ENCODE data around the gene HNRNPA3.
"Not testable (repeated sequence)": the region's sequence is repeated elsewhere in the genome, so short reads cannot be mapped to it uniquely, and the experiment has no call there.

The HNRNPA3 gene

DNA sequence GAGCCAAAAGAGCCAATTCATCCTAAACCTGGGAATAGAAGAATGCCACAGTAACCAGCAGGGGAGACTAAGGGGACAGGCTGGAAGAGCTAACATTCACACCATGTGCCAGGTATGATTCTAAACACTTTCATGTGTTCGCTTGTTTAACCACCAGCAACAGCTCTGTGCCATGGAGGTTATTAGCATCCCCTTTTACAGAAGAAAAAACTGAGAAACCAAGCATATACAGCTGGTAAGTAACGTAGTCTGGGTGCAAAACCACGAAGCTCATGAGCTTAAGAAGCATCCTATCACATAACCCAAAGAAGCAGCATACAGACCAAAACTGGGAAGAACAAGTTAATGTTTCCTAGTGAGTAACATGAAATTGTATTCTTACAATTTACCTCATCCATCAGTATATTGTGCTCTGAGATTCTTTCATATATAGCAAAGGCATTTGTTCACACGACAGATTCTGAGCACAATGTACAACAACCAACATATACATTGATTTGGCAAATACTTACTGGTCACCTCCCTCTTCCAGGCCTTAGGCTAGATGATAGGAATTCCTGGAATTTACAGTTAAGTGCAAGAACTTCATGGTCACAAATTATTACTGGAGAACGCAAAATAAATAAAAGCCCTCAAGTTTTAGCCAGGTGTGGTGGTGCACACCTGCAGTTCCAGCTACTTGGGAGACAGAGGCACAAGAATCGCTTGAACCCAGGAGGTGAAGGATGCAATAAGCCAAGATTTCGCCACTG, 36.5 kb upstream of the HNRNPA3 start:
- DNase-seq (ENCODE audit: insufficient read length) (no peak), FAIRE-seq (no peak)
- TF ChIP-seq POLR2AphosphoS5 (IDR thresholded peaks at IDR 0.05; ENCODE audit: low read depth, low read length) = no peak
- no peak for TF ChIP-seq TAF1 (IDR thresholded peaks at IDR 0.05; ENCODE audit: borderline replicate concordance, low read depth, low read length)
- TF ChIP-seq POLR2A (IDR thresholded peaks at IDR 0.05; ENCODE audit: low read depth, low read length) = no peak

DNA sequence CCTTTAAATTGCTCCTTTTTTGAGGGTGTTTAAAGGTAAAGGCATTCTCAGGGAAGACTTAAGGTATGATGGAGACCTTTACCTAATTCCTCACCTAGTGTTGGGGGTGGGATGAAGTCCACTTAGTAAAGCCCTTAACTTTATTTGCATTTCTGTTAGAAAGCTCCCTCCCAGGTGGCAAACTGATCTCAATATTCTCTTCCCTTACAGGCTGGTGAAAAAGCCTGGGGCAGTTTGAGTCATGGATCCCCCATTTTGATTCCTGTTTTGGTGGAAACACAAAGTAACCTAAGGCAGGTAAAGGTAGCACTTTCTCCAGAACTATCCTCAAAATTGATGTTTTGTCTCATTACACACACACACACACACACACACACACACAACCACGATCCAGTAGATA, 33.8 kb upstream of the HNRNPA3 start:
- FAIRE-seq (no peak), DNase-seq (ENCODE audit: insufficient read length) (no peak)
- TF ChIP-seq TAF1 (IDR thresholded peaks at IDR 0.05; ENCODE audit: borderline replicate concordance, low read depth, low read length) (no peak), POLR2A (IDR thresholded peaks at IDR 0.05; ENCODE audit: low read depth, low read length) (no peak), POLR2AphosphoS5 (IDR thresholded peaks at IDR 0.05; ENCODE audit: low read depth, low read length) (no peak)

DNA sequence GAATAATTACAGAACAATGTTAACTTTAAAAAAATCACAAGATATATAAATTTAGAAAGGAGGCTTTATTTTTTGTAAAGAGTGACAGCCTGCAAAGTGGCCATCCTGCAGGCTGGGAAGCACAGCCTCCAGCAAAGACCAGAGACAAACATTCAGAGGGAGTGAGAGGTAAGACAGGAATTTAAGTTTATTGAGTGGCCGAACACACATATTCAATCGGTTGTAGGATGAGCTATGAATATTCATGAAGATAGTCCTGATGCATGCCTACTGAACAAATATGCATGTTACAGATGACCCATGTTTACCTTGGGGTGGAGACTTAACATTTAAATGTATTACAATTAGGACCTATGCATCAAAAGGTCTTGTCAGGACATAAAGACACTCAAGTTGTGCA, 33.4 kb upstream of the HNRNPA3 start:
- TF ChIP-seq POLR2A (IDR thresholded peaks at IDR 0.05; ENCODE audit: low read depth, low read length) (no peak), POLR2AphosphoS5 (IDR thresholded peaks at IDR 0.05; ENCODE audit: low read depth, low read length) (no peak), TAF1 (IDR thresholded peaks at IDR 0.05; ENCODE audit: borderline replicate concordance, low read depth, low read length) (no peak)
- FAIRE-seq = peak; percentile 72
- no peak for DNase-seq (ENCODE audit: insufficient read length)

DNA sequence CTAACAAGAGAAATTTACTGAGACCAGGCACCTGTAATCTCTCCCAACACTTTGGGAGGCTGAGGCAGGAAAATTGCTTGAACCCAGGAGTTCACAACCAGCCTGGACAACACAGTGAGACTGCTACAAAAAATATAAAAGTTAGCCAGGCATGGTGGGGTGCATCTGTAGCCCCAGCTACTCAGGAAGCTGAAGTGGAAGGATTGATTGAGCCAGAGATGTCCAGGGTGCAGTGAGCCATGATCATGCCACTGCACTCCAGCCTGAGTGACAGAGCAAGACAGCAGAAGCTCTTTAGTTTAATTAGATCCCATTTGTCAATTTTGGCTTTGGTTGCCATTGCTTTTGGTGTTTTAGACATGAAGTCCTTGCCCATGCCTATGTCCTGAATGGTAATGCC, 32.9 kb upstream of the HNRNPA3 start:
- FAIRE-seq; DNase-seq (ENCODE audit: insufficient read length): not testable (repeated sequence)

DNA sequence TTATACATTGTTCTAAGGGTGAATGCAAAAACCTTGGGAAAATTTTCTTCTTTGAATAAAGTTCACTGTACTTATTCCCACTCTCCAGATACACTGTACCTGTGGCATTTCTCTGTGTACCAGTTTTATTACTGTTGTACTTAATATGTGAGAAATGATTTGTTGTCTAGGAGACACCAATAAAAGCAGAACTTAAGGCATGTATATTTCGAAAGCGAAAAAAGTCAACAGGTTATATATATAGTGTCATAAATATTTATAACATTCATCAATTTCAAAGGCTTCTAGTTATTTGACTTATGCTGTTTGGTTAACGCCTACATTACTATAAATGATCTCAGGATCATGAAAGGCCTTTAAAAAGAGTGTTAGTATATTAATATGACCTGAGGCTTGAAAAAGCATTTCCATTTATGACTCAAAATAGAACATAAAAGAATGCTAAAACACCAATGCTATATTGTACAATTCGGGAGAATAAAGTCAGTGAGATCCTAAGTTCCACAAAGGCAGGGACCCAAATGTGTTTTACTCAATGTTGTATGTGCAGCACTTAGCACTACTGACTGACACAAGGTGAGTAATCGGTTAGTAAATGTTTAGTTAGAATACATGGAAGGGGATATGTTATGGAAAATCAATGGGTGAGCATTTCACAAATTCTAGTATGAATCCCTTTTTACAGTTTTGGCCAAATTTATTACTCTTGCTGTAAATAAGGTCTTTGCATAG, 32.2 kb upstream of the HNRNPA3 start:
- no peak for TF ChIP-seq POLR2A (IDR thresholded peaks at IDR 0.05; ENCODE audit: low read depth, low read length)
- TF ChIP-seq POLR2AphosphoS5 (IDR thresholded peaks at IDR 0.05; ENCODE audit: low read depth, low read length) = no peak
- no peak for TF ChIP-seq TAF1 (IDR thresholded peaks at IDR 0.05; ENCODE audit: borderline replicate concordance, low read depth, low read length)
- DNase-seq (ENCODE audit: insufficient read length) = no peak
- FAIRE-seq = no peak

DNA sequence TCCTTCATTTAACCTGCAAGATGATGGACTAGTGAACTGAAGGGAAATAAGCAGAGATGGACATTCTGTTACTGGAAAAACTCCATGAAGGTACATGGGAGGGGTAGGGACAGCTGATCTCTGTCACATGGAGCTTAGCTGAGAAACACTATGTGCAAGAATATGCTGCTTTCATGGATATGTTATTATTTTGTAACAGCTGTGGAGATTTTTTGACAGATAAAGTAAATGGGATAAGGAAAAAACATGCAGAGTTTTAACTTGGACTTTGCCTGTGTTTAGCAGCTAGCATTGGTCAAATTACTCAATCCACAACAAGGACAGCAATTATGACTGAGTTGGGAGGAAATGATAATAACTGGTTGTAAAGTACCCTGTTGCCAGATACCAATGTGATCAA, 28.7 kb upstream of the HNRNPA3 start:
- DNase-seq (ENCODE audit: insufficient read length) = no peak
- no peak for TF ChIP-seq POLR2A (IDR thresholded peaks at IDR 0.05; ENCODE audit: low read depth, low read length)
- no peak for TF ChIP-seq POLR2AphosphoS5 (IDR thresholded peaks at IDR 0.05; ENCODE audit: low read depth, low read length)
- no peak for FAIRE-seq

DNA sequence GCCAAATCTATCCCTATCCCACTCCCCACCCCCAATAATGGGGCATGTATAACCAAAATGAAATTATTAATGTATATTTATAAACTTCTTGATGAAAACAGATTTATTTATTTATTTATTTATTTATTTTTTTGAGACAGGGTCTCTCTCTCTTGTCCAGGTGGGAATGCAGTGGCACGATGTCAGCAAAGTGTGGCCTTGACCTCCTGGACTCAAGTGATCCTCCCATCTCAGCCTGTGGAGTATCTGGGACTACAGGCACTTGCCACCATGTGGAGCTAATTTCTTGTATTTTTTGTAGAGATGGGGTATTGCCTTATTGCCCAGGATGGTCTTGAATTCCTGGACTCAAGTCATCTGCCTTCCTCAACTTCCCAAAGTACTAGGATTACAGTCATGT, 28.0 kb upstream of the HNRNPA3 start:
- TF ChIP-seq POLR2A (IDR thresholded peaks at IDR 0.05; ENCODE audit: low read depth, low read length) (no peak), TAF1 (IDR thresholded peaks at IDR 0.05; ENCODE audit: borderline replicate concordance, low read depth, low read length) (no peak), POLR2AphosphoS5 (IDR thresholded peaks at IDR 0.05; ENCODE audit: low read depth, low read length) (no peak)

DNA sequence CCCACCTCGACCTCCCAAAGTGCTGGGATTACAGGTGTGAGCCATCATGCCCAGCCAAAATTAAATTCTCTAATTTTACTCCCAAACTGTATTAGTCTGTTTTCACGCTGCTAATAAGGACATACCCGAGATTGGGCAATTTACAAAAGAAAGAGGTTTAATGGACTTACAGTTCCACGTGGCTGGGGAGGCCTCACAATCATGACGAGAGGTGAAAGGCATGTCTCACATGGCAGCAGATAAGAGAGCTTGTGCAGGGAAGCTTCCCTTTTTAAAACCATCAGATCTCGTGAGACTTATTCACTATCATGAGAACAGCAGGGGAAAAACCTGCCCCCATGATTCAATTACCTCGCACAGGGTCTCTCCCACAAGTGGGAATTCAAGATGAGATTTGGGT, 26.6 kb upstream of the HNRNPA3 start:
- DNase-seq (ENCODE audit: insufficient read length); FAIRE-seq: not testable (repeated sequence)

More for the DNA sequence above, 28.0 kb upstream of the HNRNPA3 start:
- FAIRE-seq (no peak), DNase-seq (ENCODE audit: insufficient read length) (no peak)

DNA sequence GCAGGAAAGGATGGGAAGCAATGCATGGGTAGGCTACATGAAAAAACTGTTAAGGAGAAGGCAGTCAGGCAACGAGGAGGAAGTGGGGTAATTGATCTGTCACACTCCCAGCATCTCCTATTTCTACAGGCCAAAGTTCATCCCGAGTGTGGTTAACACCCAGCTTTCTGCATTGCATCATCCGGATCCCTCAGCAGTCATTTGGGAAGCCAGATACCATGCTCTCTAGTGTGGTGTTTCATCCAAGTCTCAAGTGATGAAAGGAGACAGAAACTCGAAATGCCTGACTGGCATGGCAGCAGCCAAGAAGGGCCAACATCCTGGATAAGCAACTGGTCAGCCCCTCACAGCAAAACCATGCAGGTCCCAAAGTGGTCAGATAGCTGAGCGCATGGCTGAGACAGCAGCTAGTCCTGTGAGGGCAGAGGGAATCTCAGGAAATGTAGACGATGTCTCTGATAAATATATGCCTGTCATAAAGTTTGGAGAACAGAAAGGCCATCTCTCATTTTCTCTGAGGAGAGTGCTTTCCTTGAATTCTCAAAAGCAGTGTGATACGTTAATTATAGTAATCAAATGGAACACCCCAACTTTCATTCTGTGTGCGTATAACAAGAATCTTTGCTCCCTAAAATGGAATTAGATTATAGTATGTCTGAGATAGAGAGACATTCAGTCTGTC, 24.8 kb upstream of the HNRNPA3 start:
- no peak for TF ChIP-seq POLR2AphosphoS5 (IDR thresholded peaks at IDR 0.05; ENCODE audit: low read depth, low read length)
- TF ChIP-seq TAF1 (IDR thresholded peaks at IDR 0.05; ENCODE audit: borderline replicate concordance, low read depth, low read length) = no peak
- no peak for TF ChIP-seq POLR2A (IDR thresholded peaks at IDR 0.05; ENCODE audit: low read depth, low read length)
- DNase-seq (ENCODE audit: insufficient read length) (no peak), FAIRE-seq (no peak)

DNA sequence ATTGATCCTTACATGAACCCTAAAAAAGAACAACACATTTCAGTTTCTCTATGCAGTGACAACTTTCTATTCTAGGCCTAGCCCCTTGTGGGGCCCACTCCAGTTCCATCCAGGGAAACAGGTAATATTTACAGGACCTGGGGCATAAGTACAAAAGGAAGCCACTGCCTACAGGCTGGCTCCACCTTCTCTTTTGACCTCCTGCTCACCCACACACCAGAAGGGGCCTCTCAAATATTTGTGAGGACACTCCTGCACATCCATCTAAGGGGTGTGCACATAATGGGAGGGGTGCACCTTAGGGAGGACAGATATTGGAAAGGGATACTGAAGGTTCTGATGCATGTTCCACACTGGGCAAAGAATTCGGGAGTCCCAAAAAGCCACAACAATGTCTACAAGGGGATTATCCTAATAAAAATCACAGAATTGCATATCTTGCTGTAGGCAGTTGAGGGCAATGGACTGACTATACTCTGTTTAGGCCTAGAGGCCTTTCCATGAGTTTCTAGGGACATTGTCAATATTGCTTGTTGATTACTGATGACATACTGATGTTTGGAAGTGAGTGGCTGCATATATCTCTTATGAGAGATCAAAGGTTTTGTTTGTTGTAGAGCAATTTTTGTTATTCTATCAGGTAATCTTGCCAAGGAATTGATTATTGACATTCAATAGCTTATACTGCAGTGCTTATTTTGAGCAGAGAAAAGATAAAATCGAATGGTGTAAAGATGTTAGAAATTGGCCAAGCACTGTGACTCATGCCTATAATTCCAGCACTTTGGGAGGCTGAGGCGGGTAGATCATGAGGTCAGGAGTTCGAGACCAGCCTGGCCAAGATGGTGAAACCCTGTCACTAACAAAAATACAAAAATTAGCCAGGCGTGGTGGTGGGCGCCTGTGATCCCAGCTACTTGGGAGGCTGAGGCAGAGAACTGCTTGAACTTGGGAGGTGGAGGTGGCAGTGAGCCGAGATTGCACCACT, 23.8 kb upstream of the HNRNPA3 start:
- DNase-seq (ENCODE audit: insufficient read length) (no peak), FAIRE-seq (no peak)
- no peak for TF ChIP-seq POLR2A (IDR thresholded peaks at IDR 0.05; ENCODE audit: low read depth, low read length)
- TF ChIP-seq TAF1 (IDR thresholded peaks at IDR 0.05; ENCODE audit: borderline replicate concordance, low read depth, low read length) = no peak
- TF ChIP-seq POLR2AphosphoS5 (IDR thresholded peaks at IDR 0.05; ENCODE audit: low read depth, low read length) = no peak

DNA sequence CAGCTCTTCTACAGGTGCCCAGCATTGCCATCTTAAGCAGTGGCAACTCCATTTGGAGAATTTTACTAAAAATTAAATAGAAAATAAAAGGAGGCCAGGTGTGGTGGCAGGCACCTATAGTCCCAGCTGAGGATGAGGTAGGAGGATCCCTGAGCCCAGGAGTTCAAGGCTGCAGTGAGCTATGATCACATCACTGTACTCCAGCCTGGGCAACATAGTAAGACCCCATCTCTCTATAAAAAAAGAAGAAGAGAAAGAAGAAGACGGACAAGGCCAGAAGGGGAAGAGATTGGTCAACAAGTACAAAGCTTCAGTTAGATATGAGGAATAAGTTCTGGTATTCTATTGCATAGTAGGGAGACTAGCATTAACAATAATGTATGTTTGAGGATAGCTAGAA, 21.7 kb upstream of the HNRNPA3 start:
- TF ChIP-seq TAF1 (IDR thresholded peaks at IDR 0.05; ENCODE audit: borderline replicate concordance, low read depth, low read length) = no peak
- TF ChIP-seq POLR2A (IDR thresholded peaks at IDR 0.05; ENCODE audit: low read depth, low read length) = no peak
- TF ChIP-seq POLR2AphosphoS5 (IDR thresholded peaks at IDR 0.05; ENCODE audit: low read depth, low read length) = no peak
- DNase-seq (ENCODE audit: insufficient read length) (no peak), FAIRE-seq (no peak)

Measured in GM12892 (cell line).